Activated CD8-positive, alpha-beta T cell treated with anti-CD3 and anti-CD28 coated beads for 36 hours (primary cell): ENCODE measurements around the gene ZG16. TPM values are rescaled to one million over a fixed set of nuclear protein-coding genes. Genes with fewer than 3 reads are reported as not detected.
A peak's percentile ranks its signal among the peaks of the same experiment; 100 is the strongest.
"Not testable (repeated sequence)": the region's sequence is repeated elsewhere in the genome, so short reads cannot be mapped to it uniquely, and the experiment has no call there.

Experiments
- ATAC-seq: fragments of 200-7000 bp; cut with Tn5 transposase; one replicate; pipeline ENCODE4 v1.10.0; 2021; ENCODE audit warnings: mild to moderate bottlenecking, moderate library complexity
- CTCF ChIA-PET: fragments of 350-600 bp; sonication (Branson Sonifier 250); formaldehyde crosslinking; loops from one replicate; lab custom pipeline; 2021; ENCODE audit warnings: antibody characterized with exemption; lab: Charles Lee
- POLR2A ChIA-PET: fragments of 350-600 bp; sonication (Branson Sonifier 250); formaldehyde crosslinking; loops from one replicate; lab custom pipeline; 2021; ENCODE audit warnings: antibody characterized with exemption; lab: Charles Lee
- DNase-seq: peaks from one replicate; pipeline ENCODE4 v3.0.0-alpha.2; 2020
- H3K27ac Mint-ChIP-seq: one replicate; pipeline ENCODE4 v1.8.0; 2021; ENCODE audit warnings: mild to moderate bottlenecking, mixed read lengths
- H3K27me3 Mint-ChIP-seq: one replicate; pipeline ENCODE4 v1.8.0; 2021; ENCODE audit warnings: mixed read lengths
- H3K36me3 Mint-ChIP-seq: one replicate; pipeline ENCODE4 v1.8.0; 2021; ENCODE audit warnings: low read depth, mixed read lengths
- H3K4me1 Mint-ChIP-seq: one replicate; pipeline ENCODE4 v1.8.0; 2021; ENCODE audit warnings: low read depth, mixed read lengths
- H3K4me3 Mint-ChIP-seq: one replicate; pipeline ENCODE4 v1.8.0; 2021; ENCODE audit warnings: mild to moderate bottlenecking, moderate library complexity, mixed read lengths
- H3K9me3 Mint-ChIP-seq: one replicate; pipeline ENCODE4 v1.8.0; 2021; ENCODE audit warnings: mixed read lengths
- CTCF ChIP-seq: fragments of 200-600 bp; IDR thresholded peaks from one replicate; pipeline ENCODE4 v1.8.0; 2022; ENCODE audit warnings: antibody characterized with exemption, mild to moderate bottlenecking
- intact Hi-C: fragments of 100-400 bp; cut with micrococcal nuclease; formaldehyde crosslinking; loops from one replicate; pipeline ENCODE4 v1.10.0; 2022
- total RNA-seq, 2 experiments: library from RNA; stranded (reverse); gene quantifications; one replicate each; pipeline ENCODE4 v1.2.3, GENCODE V29; 2021

The ZG16 gene
- total RNA-seq, 2 experiments from 2014 or later = not detected

GRCh38 chr16:29745121-29745852, 32.8 kb upstream of the ZG16 start:
- Mint-ChIP-seq H3K36me3 (peaks cover 28% of the 10 kb centered on the region), H3K9me3 (no peaks in the 10 kb centered on the region)
- DNase-seq = peak; percentile 79

GRCh38 chr16:29745853-29746345, 32.2 kb upstream of the ZG16 start, which contains the start of gene C16orf54:
TSS of gene C16orf54 (minus strand) at chr16:29745990. CDS start at chr16:29744951, 1,039 bp downstream.
- Mint-ChIP-seq H3K4me1 (peaks cover 51% of the 10 kb centered on the region), H3K36me3 (peaks cover 28% of the 10 kb centered on the region)
- POLR2A ChIA-PET = interaction anchor here (0.7 to 1.8 kb wide), 6 partner anchors 10 to 61 kb away, joined by 3 to 7 read pairs (median 4); partner anchors contain the start of gene KIF22

More at GRCh38 chr16:29745121-29745852, 32.8 kb upstream of the ZG16 start:
- H3K4me1 Mint-ChIP-seq = peaks cover 56% of the 10 kb centered on the region
- POLR2A ChIA-PET = interaction anchor here (1.8 kb wide), 1 partner anchor 40 kb away, joined by 7 read pairs; no protein-coding TSS in a partner anchor
- peak overlapping the region; percentile 97 for H3K27ac Mint-ChIP-seq
- H3K27me3 Mint-ChIP-seq = no peaks in the 10 kb centered on the region
- peak; percentile 64 for ATAC-seq
- CTCF ChIA-PET = interaction anchor here (1.1 to 1.8 kb wide), 3 partner anchors 16 to 63 kb away, joined by 4 to 5 read pairs (median 4); no protein-coding TSS in a partner anchor
- intact Hi-C loops = no loop called here
- peak overlapping the region; percentile 84 for H3K4me3 Mint-ChIP-seq
- TF ChIP-seq CTCF = no peak

GRCh38 chr16:29746518-29746917, 31.5 kb upstream of the ZG16 start:
- ChIA-PET POLR2A (interaction anchor here (0.7 to 1.8 kb wide), 6 partner anchors 11 to 61 kb away, joined by 3 to 7 read pairs (median 4); partner anchors contain the start of gene KIF22), CTCF (interaction anchor here (1.0 to 1.8 kb wide), 2 partner anchors 39 to 58 kb away, joined by 3 to 5 read pairs; no protein-coding TSS in a partner anchor)
- Mint-ChIP-seq H3K4me1 (peaks cover 45% of the 10 kb centered on the region), H3K36me3 (peaks cover 27% of the 10 kb centered on the region), H3K27ac (peak overlapping the region; percentile 97), H3K4me3 (peak overlapping the region; percentile 84)
- ATAC-seq, H3K27me3 Mint-ChIP-seq, H3K9me3 Mint-ChIP-seq, intact Hi-C loops: not testable (repeated sequence)
- DNase-seq = peak; percentile 21

More at GRCh38 chr16:29745853-29746345, 32.2 kb upstream of the ZG16 start, which contains the start of gene C16orf54:
- peak; percentile 95 for DNase-seq
- H3K27me3 Mint-ChIP-seq = no peaks in the 10 kb centered on the region
- intact Hi-C loops = no loop called here
- no peak for TF ChIP-seq CTCF
- ATAC-seq = peak; percentile 82
- peak within 1 kb of the TSS; percentile 84 for H3K4me3 Mint-ChIP-seq
- CTCF ChIA-PET = interaction anchor here (1.0 to 1.8 kb wide), 2 partner anchors 39 to 58 kb away, joined by 3 to 5 read pairs; no protein-coding TSS in a partner anchor
- peak within 1 kb of the TSS; percentile 97 for H3K27ac Mint-ChIP-seq
- H3K9me3 Mint-ChIP-seq = no peaks in the 10 kb centered on the region

GRCh38 chr16:29747947-29748759, 29.9 kb upstream of the ZG16 start:
- no peak for DNase-seq
- Mint-ChIP-seq H3K27ac (peak overlapping the region; percentile 34), H3K4me1 (peaks cover 34% of the 10 kb centered on the region), H3K4me3 (no peak overlapping the region), H3K36me3 (peaks cover 13% of the 10 kb centered on the region), H3K27me3 (no peaks in the 10 kb centered on the region), H3K9me3 (no peaks in the 10 kb centered on the region)
- no peak for ATAC-seq
- no peak for TF ChIP-seq CTCF
- POLR2A ChIA-PET = interaction anchor here (0.8 kb wide), 1 partner anchor 42 kb away, joined by 4 read pairs; the partner anchor contains the start of gene KIF22
- intact Hi-C loops = no loop called here
- CTCF ChIA-PET = interaction anchor here (1.0 to 2.3 kb wide), 3 partner anchors 25 to 46 kb away, joined by 3 to 7 read pairs (median 3); partner anchors contain the start of gene KIF22

GRCh38 chr16:29748760-29749149, 29.3 kb upstream of the ZG16 start:
- CTCF ChIA-PET = interaction anchor here (1.1 to 2.3 kb wide), 2 partner anchors 26 to 41 kb away, joined by 3 to 7 read pairs; partner anchors contain the start of gene KIF22

More at GRCh38 chr16:29748760-29749149, 29.3 kb upstream of the ZG16 start:
- POLR2A ChIA-PET = interaction anchor here (0.8 kb wide), 1 partner anchor 41 kb away, joined by 4 read pairs; the partner anchor contains the start of gene KIF22
- intact Hi-C loops, H3K27me3 Mint-ChIP-seq, H3K36me3 Mint-ChIP-seq, ATAC-seq, H3K4me3 Mint-ChIP-seq, H3K9me3 Mint-ChIP-seq, H3K27ac Mint-ChIP-seq: not testable (repeated sequence)
- peak; percentile 47 for DNase-seq
- peaks cover 31% of the 10 kb centered on the region for H3K4me1 Mint-ChIP-seq
